K562 (cell line): Measurements from ENCODE around the gene MOK. TPM values are rescaled to one million over a fixed set of nuclear protein-coding genes. Genes with fewer than 3 reads are reported as not detected.

ENCODE experiments used
- ATAC-seq: fragments of 200-7000 bp; cut with Tn5 transposase; 3 replicates; pipeline ENCODE4 v1.9.1; 2020; ENCODE audit warnings: moderate library complexity
- BruUV-seq: library from RNA; stranded (reverse); fragments of 400-500 nt; replicated peaks from 2 replicates; lab custom pipeline; 2021; lab: Mats Ljungman, UMichigan
- CTCF ChIA-PET: fragments of 300-600 bp; formaldehyde crosslinking; extraction: SDS; loops from one replicate; lab custom pipeline; 2021; ENCODE audit warnings: low intra/inter-chr PET ratio; lab: Yijun Ruan, JAX
- POLR2A ChIA-PET: fragments of 300-600, 350-650 bp; sonication (Branson Sonifier 250); formaldehyde crosslinking; extraction: SDS; loops from one replicate; lab custom pipeline; 2021; ENCODE audit warnings: antibody characterized with exemption, inconsistent platforms; lab: Yijun Ruan, JAX
- DNase-seq, 4 experiments: peaks; one replicate each; pipeline versions ENCODE4 v3.0.0 to v3.0.0-alpha.2; 2011 to 2018; ENCODE audit warnings: low spot score in 3 of 4, mixed read lengths in 3 of 4; ENCODE audit errors: extremely low read depth in 1 of 4
- FAIRE-seq: peaks from 2 replicates; lab custom pipeline; 2011; peaks lifted over from hg19 to GRCh38; lab: Jason Lieb, UNC
- H2AFZ ChIP-seq: 2 replicates; pipeline ENCODE4 v1.6.0; 2011; ENCODE audit warnings: low read depth, low read length, control low read depth, inconsistent platforms
- H3K27ac ChIP-seq: fragments of 200-600 bp; 3 replicates; pipeline ENCODE4 v1.8.0; 2011; ENCODE audit warnings: low read depth, mild to moderate bottlenecking, control low read depth, inconsistent platforms, low read length, moderate library complexity, mixed read lengths; ENCODE audit errors: extremely low read depth
- H3K27me3 ChIP-seq, 2 experiments: fragments of 300-600 bp in 1 of 2; 2 replicates in 1 of 2; 3 replicates in 1 of 2; pipeline versions ENCODE4 v1.6.0 to v1.8.0; 2011; ENCODE audit warnings: inconsistent platforms in 2 of 2, low read length in 2 of 2, mild to moderate bottlenecking in 1 of 2, mixed read lengths in 1 of 2, moderate library complexity in 1 of 2; ENCODE audit not compliant: control insufficient read depth in 2 of 2, insufficient read depth in 2 of 2
- H3K36me3 ChIP-seq: fragments of 300-600 bp; 3 replicates; pipeline ENCODE4 v1.8.0; 2011; ENCODE audit warnings: mild to moderate bottlenecking, low read length, inconsistent platforms; ENCODE audit not compliant: control insufficient read depth, insufficient read depth
- H3K4me1 ChIP-seq, 2 experiments: fragments of 200-600 bp in 1 of 2; replicated peaks in 1 of 2; 2 replicates in 1 of 2; 3 replicates in 1 of 2; pipeline versions ENCODE4 v1.5.1 to v1.8.0; 2011; ENCODE audit warnings: inconsistent platforms in 2 of 2, low read length in 2 of 2, mild to moderate bottlenecking in 1 of 2, mixed read lengths in 1 of 2, moderate library complexity in 1 of 2; ENCODE audit not compliant: control insufficient read depth in 2 of 2, insufficient read depth in 2 of 2
- H3K4me2 ChIP-seq: 2 replicates; pipeline ENCODE4 v1.6.1; 2011; ENCODE audit warnings: low read length, control low read depth, inconsistent platforms, mixed read lengths; ENCODE audit not compliant: insufficient read depth
- H3K4me3 ChIP-seq: fragments of 200-600 bp; sonication (generic), shearing (Covaris generic); 2 replicates; pipeline ENCODE4 v1.5.1; 2016; ENCODE audit warnings: control low read depth, inconsistent platforms
- H3K79me2 ChIP-seq: fragments of 200-600 bp; 3 replicates; pipeline ENCODE4 v1.8.0; 2011; ENCODE audit warnings: low read length, inconsistent platforms; ENCODE audit not compliant: control insufficient read depth, insufficient read depth
- H3K9ac ChIP-seq, 2 experiments: 2 replicates each; pipeline versions ENCODE4 v1.6.0 to v1.6.1; 2011; ENCODE audit warnings: low read depth in 2 of 2, low read length in 2 of 2, control low read depth in 1 of 2, inconsistent platforms in 1 of 2, mild to moderate bottlenecking in 1 of 2, mixed read lengths in 1 of 2; ENCODE audit not compliant: insufficient read depth in 1 of 2
- H3K9me1 ChIP-seq: one replicate; pipeline ENCODE4 v1.6.0; 2011; ENCODE audit warnings: inconsistent platforms, mild to moderate bottlenecking, low read length, moderate library complexity; ENCODE audit not compliant: control insufficient read depth, insufficient read depth
- H3K9me3 ChIP-seq: replicated peaks from 2 replicates; pipeline ENCODE4 v1.5.1; 2011; ENCODE audit warnings: low read depth, low read length, inconsistent platforms; ENCODE audit not compliant: control insufficient read depth, insufficient read depth
- H4K20me1 ChIP-seq: replicated peaks from 2 replicates; pipeline ENCODE4 v1.6.1; 2011; ENCODE audit warnings: low read length, inconsistent platforms, mixed read lengths; ENCODE audit not compliant: control insufficient read depth, insufficient read depth
- CBFA2T3 ChIP-seq: fragments of 450-650 bp; IDR thresholded peaks from 2 replicates; pipeline ENCODE4 v1.6.1; 2017
- CHAMP1 ChIP-seq: fragments of 450-650 bp; IDR thresholded peaks from 2 replicates; pipeline ENCODE4 v1.6.1; 2016; ENCODE audit warnings: mild to moderate bottlenecking
- EHMT2 ChIP-seq: fragments of 450-650 bp; IDR thresholded peaks from 2 replicates; pipeline ENCODE4 v1.6.1; 2018; ENCODE audit warnings: antibody characterized with exemption
- FOXK1 ChIP-seq: sonication (generic); formaldehyde crosslinking; IDR thresholded peaks from 2 replicates; pipeline ENCODE4 v1.8.0; 2022; ENCODE audit warnings: missing genetic modification reagents, mild to moderate bottlenecking, borderline replicate concordance
- HDGF ChIP-seq: fragments of 450-650 bp; IDR thresholded peaks from 2 replicates; pipeline ENCODE4 v1.6.1; 2016
- MAFF ChIP-seq: IDR thresholded peaks from 2 replicates; pipeline ENCODE4 v1.6.1; 2012; ENCODE audit warnings: low read length, improper control_type of control experiment
- TOE1 ChIP-seq, 2 experiments: fragments of 450-650 bp in 1 of 2; sonication (generic) in 1 of 2; formaldehyde crosslinking in 1 of 2; IDR thresholded peaks; 2 replicates each; pipeline versions ENCODE4 v1.7.1 to v1.8.0; 2016 to 2022; ENCODE audit warnings: borderline replicate concordance in 2 of 2, mild to moderate bottlenecking in 2 of 2, antibody characterized with exemption in 1 of 2, inconsistent platforms in 1 of 2, low read depth in 1 of 2, missing genetic modification reagents in 1 of 2, moderate library complexity in 1 of 2
- USF2 ChIP-seq: sonication (generic); formaldehyde crosslinking; IDR thresholded peaks from 2 replicates; pipeline ENCODE4 v1.5.0; 2020; ENCODE audit warnings: missing genetic modification reagents
- ZKSCAN3 ChIP-seq: fragments of 250-450 bp; sonication (Bioruptor Pico); IDR thresholded peaks from 2 replicates; pipeline ENCODE4 v1.4.0; 2020
- ZNF197 ChIP-seq: fragments of 200-800 bp; sonication (Bioruptor generic); IDR thresholded peaks from 2 replicates; pipeline ENCODE4 v1.6.1; 2016; ENCODE audit warnings: low read depth, missing genetic modification characterization, missing compliant biosample characterization
- ZNF316 ChIP-seq: fragments of 450-650 bp; IDR thresholded peaks from 2 replicates; pipeline ENCODE4 v1.6.1; 2016
- ZNF384 ChIP-seq: IDR thresholded peaks from 2 replicates; pipeline ENCODE4 v1.6.1; 2012; ENCODE audit warnings: low read depth, low read length, improper control_type of control experiment
- ZNF518B ChIP-seq: fragments of 250-450 bp; sonication (Bioruptor Pico); IDR thresholded peaks from 2 replicates; pipeline ENCODE4 v1.5.0; 2021; ENCODE audit warnings: mild to moderate bottlenecking, moderate library complexity
- ZNF668 ChIP-seq: fragments of 250-450 bp; sonication (Bioruptor Pico); IDR thresholded peaks from 2 replicates; pipeline ENCODE4 v1.8.0; 2022; ENCODE audit warnings: mild to moderate bottlenecking, inconsistent platforms
- WGBS: fragments of 100-300 bp; shearing (Covaris generic); methylation state at CpG from one replicate; pipeline ENCODE4 v1.1.6; 2016; ENCODE audit warnings: low coverage, mixed read lengths; ENCODE audit not compliant: insufficient coverage; ENCODE audit errors: missing lambda C conversion rate; 5-methylcytosine and 5-hydroxymethylcytosine counted together
- in situ Hi-C: fragments of 300-500 bp; cut with MboI; formaldehyde crosslinking; loops from 4 replicates; pipeline ENCODE4 v1.15.0; 2018; ENCODE audit warnings: inconsistent platforms, mixed read lengths
- intact Hi-C: fragments of 100-400 bp; cut with micrococcal nuclease; formaldehyde crosslinking; loops from 2 replicates; pipeline ENCODE4 v1.14.2; 2022
- polyA plus RNA-seq, 8 experiments: library from polyadenylated mRNA; depleted of rRNA in 4 of 8; stranded (reverse) in 5 of 8; unstranded in 3 of 8; fragments of >200 nt; fragmentation: Nextera tagmentation in 2 of 8; fragmentation: Illumina TruSeq in 1 of 8; extraction: Ambion mirVana in 2 of 8; extraction: Trizol in 1 of 8; gene quantifications; 2 replicates each; pipeline versions ENCODE4 v1.2.1 to v1.2.3, GENCODE V29; 2011 to 2014; ENCODE audit warnings: inconsistent platforms in 1 of 8, missing spikeins in 1 of 8
- total RNA-seq, 7 experiments: library from RNA; depleted of rRNA in 6 of 7; stranded (reverse); fragments of >200 nt in 6 of 7; fragmentation: Illumina TruSeq in 2 of 7; extraction: Trizol in 2 of 7; gene quantifications; 2 replicates each; pipeline versions ENCODE4 v1.2.1 to v1.2.3, GENCODE V29; 2011 to 2021; ENCODE audit warnings: low replicate concordance in 1 of 7

The MOK gene
- total and polyA plus RNA-seq, 9 of the 15 experiments (the other 6 are each of a cell fraction or from before 2014, with no cell fraction given): 1.3 to 8.4 (median 5.3) TPM

DNA sequence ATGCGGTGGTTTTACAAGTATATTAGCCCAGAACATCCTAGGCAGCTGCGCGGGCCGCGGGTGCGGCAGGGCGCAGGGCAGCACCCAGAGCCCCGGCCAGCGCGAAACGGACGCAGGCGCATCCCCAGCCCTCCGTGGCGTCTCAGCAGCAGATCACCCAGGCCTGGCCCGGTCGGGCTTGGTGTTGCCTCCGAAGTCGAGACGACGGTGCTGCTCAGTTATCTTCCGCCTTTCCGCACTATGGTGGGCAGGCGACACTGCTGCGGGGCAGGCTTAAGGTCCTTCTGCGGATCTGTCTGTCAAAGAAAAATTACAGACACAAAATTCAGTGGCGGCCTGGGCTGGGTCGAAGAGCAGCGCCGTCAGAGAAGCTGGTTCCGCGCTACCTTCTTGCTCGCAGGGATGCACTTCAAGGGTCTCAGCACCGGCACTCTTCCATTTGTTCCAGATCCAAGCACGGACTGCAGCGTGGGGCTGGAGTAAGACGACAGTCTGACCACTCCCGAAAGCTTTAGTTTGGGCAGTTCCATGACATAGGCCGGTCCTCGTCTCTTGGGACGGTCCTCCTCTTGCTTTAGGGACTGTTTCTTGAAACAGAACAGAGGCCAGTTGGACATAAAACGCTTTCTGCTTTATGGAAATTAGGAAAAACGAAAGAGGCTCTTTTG lies 75.8 kb downstream of the MOK start (continued):
- TF ChIP-seq CHAMP1 (no peak), HDGF (no peak), MAFF (no peak), EHMT2 (no peak), FOXK1 (CRISPR knock-in tag) (no peak), ZNF668 (CRISPR knock-in tag) (no peak)

DNA sequence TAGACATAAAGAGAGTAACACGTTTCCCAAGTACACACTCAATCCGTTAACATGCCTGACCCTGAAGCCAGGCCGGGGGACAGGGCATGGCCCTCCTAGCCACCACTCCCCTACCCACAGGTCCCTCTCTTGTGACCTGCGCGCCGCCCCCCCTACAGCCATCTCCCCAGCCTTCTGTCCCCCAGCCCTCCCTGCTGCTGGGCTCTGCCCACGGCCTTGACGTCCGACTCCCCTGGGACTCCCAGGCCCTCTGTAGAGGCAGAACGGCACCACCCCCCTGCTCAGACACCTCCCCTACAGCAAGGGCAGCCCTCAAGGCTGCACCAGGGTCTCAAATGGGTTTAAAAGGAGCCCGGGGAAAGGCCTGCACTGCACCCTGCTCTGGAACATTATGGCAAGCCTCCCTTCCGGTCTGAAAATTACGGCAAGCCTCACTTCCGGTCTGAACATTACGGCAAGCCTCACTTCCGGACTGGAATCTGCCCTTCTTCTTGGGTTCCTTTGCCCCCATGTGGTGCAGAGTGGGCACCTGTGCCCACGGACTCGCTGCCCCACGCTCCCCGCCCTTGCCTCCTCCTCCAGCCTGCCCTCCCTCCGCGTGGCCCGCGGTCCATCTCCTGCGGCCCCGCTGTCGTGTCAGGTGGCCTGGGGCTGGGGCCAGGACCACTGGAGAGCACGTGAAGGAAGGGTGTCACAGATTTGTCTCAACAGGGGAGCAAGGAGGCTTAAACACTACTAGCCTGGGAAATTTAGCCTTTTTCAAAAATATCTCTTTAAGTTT lies 77.6 kb downstream of the MOK start:
- Histone ChIP-seq H3K79me2 (no peaks in the 10 kb centered on the region), H3K36me3 (0 out of 3 replicates have a peak, but pooled peaks cover 4% of the 10 kb centered on the region), H3K4me1 (no peaks in the 10 kb centered on the region; a peak in 1 of 5 replicates), H3K9me1 (no peaks in the 10 kb centered on the region), H3K4me2 (no peak overlapping the region), H2AFZ (no peak overlapping the region), H3K9me3 (no peaks in the 10 kb centered on the region), H3K27me3 (no peaks in the 10 kb centered on the region), H3K27ac (no peak overlapping the region), H3K9ac (no peak overlapping the region), H4K20me1 (no peaks in the 10 kb centered on the region), H3K4me3 (no peak overlapping the region)
- intact Hi-C loops: no loop called here
- ChIA-PET POLR2A (no interaction called here), CTCF (interaction anchor here (0.6 to 1.1 kb wide), 2 partner anchors 16 to 268 kb away, joined by 4 to 5 read pairs; no protein-coding TSS in a partner anchor)
- ATAC-seq (no peak), DNase-seq (no peak), FAIRE-seq (no peak)
- WGBS: 76% methylated on average over 9 of the region's 28 CpGs
- TF ChIP-seq ZNF316 (no peak), ZNF384 (no peak), USF2 (no peak), TOE1 (IDR thresholded peaks at IDR 0.05; ENCODE audit: borderline replicate concordance) (no peak), TOE1 (CRISPR knock-in tag; IDR thresholded peaks at IDR 0.05; ENCODE audit: borderline replicate concordance, low read depth) (no peak), ZNF518B (CRISPR knock-in tag) (no peak), ZNF197 (CRISPR knock-in tag) (no peak), CBFA2T3 (no peak), ZKSCAN3 (CRISPR knock-in tag) (no peak)
- BruUV-seq: no TSS peak
- in situ Hi-C loops: no loop called here
